Stimulated activated CD4-positive, alpha-beta T cell treated with anti-CD3 and anti-CD28 coated beads, Interleukin-4, amount 100 ng/mL, for 24 hours (primary cell): ENCODE measurements around the gene PAPOLA.

Experiments used
- DNase-seq: peaks from one replicate; pipeline ENCODE4 v3.0.0-alpha.2; 2020

The PAPOLA gene

GRCh38 chr14:96568621-96569020 is 66.4 kb downstream of the PAPOLA start:
- DNase-seq: no peak

GRCh38 chr14:96571311-96571710 is 69.1 kb downstream of the PAPOLA start:
- no peak for DNase-seq

GRCh38 chr14:96573473-96574100 is 71.4 kb downstream of the PAPOLA start:
- no peak for DNase-seq

- DNase-seq: no peak
These were observed 72.0 kb downstream of the PAPOLA start for GRCh38 chr14:96574171-96574632.

GRCh38 chr14:96574633-96575632 is 72.8 kb downstream of the PAPOLA start:
- DNase-seq: no peak

GRCh38 chr14:96576359-96576758 is 74.2 kb downstream of the PAPOLA start:
- no peak for DNase-seq

GRCh38 chr14:96576937-96577336 is 74.8 kb downstream of the PAPOLA start:
- no peak for DNase-seq

- DNase-seq: no peak
These were observed 76.4 kb downstream of the PAPOLA start for GRCh38 chr14:96578619-96579018.

GRCh38 chr14:96579358-96579757 is 77.2 kb downstream of the PAPOLA start:
- DNase-seq: no peak

- DNase-seq: no peak
These were observed 77.7 kb downstream of the PAPOLA start for GRCh38 chr14:96579855-96580254.

GRCh38 chr14:96580566-96580965 is 78.4 kb downstream of the PAPOLA start:
- no peak for DNase-seq

GRCh38 chr14:96581026-96581425 is 78.8 kb downstream of the PAPOLA start:
- no peak for DNase-seq

- no peak for DNase-seq
These were observed 79.7 kb downstream of the PAPOLA start for GRCh38 chr14:96581902-96582301.

- DNase-seq: no peak
These were observed 80.3 kb downstream of the PAPOLA start for GRCh38 chr14:96582411-96582961.

- no peak for DNase-seq
These were observed 80.8 kb downstream of the PAPOLA start for GRCh38 chr14:96582995-96583394.

GRCh38 chr14:96583569-96584041 is 81.4 kb downstream of the PAPOLA start:
- DNase-seq: no peak

- DNase-seq: peak; percentile 10
These were observed 82.2 kb downstream of the PAPOLA start for GRCh38 chr14:96584199-96584906.

- DNase-seq: no peak
These were observed 82.9 kb downstream of the PAPOLA start for GRCh38 chr14:96584907-96585671.

- no peak for DNase-seq
These were observed 83.5 kb downstream of the PAPOLA start for GRCh38 chr14:96585672-96586013.

- no peak for DNase-seq
These were observed 83.9 kb downstream of the PAPOLA start for GRCh38 chr14:96586056-96586455.

GRCh38 chr14:96586921-96587822 is 85.0 kb downstream of the PAPOLA start:
- no peak for DNase-seq
